SW 1271 (cell line): ENCODE results near the gene C13orf46.

Source experiments
- DNase-seq, 2 experiments: peaks; one replicate each; lab custom pipeline; 2025; lab: John Stamatoyannopoulos, UW

The C13orf46 gene

DNA sequence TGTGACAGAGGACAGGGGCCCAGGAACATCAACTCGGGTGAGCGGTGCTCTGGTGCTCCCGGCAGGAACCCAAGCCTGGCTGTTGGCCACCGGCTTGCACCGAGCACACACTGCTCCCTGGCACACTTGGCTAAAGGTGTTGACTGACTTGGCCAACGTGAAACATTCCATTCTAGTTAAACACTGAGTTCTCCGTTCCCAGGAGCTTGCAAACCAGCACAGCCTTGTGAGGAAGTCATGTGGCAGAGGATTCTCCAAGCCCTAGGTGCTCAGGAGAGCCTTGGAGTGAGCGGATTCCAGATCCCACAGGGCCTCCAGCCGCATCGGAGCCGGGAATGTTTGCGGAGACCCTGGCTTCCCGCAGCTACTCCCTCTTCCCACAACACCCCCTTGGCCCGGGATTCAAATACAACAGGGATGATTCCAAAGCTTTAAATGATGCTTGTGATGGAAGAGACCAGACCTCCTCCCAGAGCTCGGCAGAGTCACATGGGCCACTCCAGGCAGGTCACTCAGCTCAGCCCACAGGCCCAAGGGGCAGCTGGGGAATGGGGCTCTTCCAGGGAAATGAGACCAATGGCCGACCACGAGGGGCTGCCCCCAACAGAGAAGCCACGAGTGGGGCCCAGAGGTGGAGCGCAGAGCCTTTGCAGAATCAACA, 2.9 kb downstream of the C13orf46 start:
- no peak for DNase-seq

DNA sequence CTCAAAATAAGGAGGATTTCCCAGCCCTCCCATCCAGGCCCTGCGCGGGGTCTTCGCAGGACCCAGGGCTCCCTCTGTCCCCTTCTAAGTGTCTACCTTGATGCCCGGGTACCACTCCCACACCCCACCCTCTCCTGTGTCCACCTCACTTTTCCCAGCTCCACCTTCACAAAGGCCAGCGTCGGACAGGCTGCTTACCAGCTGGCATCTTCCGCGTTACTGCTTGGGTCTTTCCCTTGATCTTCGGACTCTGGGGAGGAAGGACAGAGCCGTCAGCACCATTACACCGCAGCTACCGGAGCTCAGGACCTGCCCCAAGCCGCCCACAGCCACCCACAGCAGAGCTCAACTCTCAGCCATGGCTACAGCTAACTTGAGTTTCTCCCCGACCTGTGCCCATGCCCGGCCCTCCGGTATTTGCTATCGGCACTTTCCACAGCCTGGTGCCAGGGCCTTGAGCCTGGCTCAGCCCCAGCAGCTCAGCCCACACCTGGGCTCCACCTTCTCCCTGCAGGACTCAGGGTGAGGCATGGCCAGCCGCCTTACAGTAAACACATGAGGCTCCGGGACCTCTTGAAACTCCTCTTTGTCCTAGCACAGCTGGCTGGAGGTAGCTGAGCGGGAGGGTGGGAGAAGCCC, 3.8 kb downstream of the C13orf46 start:
- DNase-seq = no peak

DNA sequence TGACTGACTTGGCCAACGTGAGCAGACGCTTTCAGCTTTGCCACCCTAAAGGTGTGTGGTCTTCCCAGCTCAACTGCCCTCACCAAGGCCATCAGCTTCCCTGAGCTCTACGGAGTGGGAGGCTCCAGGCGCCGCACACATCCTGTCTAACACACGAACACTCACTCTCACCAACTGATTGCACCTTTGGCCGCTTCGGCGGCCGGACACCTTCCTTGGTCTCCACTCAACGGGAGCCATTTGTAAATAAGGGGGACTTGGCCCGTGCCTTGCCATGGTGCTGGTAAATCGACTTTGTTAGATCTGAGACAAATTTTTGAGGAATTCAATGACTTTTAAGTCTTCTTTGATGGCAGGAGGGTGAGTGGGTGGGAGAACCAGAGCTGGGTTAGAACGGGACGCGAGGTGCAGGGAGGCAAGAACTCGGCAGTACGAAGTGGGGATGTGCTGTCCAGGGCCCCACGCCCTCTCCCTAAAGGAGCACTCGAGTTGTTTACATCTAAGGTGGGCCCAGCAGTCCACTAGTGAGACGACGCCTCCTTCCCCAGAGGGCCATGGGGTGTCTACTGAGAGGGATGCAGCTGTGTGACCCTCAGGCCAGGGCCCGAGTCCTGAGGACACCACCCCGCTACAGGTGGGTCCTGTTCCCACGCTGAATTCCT, 4.4 kb downstream of the C13orf46 start:
- no peak for DNase-seq

DNA sequence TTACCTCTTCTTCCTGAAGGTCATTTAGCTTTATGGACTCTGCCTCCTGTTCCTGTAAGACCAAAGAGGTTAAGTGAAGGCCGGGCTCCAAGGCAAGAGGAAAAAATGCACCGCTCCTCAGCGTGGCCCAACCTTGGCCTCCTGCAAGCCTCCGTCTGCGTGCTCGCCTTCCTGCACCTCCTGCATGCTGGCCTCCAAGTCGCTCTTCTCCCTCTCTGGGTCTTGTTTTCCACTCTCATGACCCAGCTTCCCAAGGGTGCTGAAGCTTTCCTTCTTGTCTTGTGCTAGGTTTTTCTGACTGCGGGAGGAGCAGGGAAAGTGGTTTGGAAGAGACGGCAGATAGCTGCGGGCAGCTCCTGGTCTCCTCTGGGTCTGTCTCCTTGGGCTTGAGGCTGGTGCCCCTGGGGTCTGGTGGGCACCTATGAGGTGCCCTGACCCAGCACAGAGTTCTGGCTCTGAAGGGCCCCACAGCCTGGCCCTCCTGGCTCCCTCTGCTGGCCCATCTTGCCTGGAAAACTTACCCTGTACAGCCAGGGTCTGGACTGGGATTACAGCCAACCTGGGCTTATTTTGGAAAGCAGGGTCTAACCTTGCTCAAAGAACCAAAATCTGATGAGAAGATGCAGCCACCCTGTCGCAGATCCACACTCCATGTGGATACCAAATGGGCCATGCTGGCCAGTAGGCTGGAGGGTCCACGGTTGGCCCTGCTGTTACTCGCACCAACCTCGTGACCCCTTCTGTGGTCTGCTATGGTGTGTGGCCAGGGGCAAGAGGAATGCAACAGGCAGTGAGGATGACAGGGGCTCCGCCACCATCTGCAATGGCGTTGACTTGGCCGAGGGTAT, 5.2 kb downstream of the C13orf46 start:
- DNase-seq = no peak

DNA sequence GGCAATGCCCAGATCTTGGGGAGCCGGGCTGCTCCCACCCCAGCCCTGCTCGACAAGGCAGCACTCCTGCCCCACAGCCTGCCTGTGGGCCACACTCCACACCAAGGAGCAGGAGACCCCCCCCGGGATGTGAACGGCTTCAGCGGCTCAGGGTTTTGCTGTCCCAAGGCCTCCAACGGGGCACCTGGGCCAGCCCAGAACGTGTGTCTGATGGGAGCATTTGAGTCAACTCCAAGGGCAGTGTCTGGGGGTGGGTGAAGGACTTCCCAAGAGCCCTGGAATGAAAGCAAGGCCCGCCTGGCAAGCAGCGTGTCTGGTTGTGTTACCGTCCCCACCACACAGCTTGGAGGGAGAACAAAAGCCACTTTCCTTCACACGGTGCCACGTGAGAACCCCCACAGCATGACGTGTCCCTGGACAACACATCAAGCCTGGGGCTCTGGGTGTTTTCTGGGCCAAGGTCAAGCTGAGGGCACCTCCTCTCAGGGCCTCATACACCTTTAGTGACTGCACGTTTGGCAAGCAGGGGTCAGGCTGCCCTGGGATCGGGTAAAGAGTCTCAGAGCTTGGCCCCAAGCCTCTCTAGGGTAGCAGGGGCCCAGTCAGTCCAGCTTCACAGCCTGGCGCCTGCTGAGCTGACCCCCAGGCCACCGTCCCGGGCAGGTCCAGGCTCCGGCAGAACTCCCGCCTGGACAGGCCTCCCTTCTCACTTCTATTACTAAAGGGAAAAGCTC, 6.0 kb downstream of the C13orf46 start:
- DNase-seq = no peak

DNA sequence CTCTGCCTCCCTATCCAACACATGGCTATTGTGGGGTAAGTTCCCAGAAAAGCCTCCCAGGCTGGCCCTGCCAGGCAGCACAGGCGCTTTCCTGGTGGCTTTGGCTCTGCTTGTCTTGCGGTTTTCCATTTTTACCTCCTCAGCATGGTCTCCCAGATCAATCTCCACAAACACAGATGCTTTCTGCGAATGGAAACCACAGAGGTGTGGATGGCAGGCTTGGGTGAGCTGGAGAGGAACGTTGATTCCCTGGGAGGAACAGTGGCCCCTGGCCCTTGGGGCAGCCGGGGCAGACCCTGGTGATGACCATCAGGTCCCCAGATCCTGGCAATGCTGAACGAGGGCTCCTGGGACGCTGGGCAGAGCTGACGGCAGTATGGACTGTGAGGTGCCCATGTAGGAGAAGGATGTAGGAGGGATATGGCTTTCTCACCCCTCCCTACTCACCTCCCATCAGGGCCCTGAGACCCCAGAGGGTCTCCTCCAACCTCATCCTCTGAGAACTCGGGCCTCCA, 6.6 kb downstream of the C13orf46 start:
- DNase-seq = no peak

DNA sequence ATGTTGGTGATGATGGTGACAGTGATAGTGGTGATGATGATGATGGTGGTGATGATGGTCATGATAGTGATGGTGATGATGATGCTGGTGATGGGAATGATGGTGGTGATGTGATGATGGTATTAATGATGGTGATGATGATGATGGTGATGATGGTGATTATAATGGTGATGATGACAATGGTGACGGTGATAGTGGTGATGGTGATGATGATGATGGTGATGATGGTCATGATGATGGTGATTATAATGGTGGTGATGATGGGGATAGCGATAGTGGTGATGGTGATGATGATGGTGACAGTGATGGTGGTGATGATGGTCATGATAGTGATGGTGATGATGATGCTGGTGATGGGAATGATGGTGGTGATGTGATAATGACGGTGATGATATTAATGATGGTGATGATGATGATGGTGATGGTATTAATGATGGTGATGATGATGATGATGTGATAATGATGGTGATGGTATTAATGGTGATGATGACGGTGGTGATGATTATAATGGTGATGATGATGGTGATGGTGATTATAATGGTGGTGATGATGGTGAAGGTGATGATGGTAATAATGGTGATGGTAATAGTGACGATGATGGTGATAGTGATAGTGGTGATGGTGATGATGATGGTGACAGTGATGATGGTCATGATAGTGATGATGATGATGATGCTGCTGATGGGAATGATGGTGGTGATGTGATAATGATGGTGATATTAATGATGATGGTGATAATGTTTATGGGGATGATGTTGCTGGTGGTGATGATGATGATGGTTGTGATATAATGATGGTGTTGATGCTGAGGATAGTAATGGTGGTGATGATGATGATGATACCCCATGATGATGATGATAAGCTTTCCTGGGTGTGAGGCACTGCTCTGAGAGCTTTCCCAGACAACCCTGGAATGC, 7.7 kb downstream of the C13orf46 start:
- DNase-seq = no peak

DNA sequence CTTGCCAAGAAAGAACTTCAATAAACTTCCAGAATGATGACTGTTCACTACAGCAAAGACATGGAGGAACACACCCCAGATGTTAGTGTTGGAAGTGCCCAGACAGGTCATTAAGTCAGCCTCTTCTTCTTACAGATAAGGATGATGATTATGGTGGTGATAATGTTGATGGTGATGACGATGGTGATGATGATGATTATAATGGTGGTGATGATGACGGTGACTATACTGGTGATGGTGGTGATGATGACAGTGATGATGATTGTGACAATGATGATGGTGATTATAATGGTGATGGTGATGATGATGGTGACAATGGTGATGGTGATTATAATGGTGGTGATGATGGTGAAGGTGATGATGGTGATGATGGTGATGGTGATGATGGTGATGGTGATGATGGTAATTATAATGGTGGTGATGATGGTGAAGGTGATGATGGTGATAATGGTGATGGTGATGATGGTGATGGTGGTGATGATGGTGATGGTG, 8.4 kb downstream of the C13orf46 start:
- DNase-seq = no peak

DNA sequence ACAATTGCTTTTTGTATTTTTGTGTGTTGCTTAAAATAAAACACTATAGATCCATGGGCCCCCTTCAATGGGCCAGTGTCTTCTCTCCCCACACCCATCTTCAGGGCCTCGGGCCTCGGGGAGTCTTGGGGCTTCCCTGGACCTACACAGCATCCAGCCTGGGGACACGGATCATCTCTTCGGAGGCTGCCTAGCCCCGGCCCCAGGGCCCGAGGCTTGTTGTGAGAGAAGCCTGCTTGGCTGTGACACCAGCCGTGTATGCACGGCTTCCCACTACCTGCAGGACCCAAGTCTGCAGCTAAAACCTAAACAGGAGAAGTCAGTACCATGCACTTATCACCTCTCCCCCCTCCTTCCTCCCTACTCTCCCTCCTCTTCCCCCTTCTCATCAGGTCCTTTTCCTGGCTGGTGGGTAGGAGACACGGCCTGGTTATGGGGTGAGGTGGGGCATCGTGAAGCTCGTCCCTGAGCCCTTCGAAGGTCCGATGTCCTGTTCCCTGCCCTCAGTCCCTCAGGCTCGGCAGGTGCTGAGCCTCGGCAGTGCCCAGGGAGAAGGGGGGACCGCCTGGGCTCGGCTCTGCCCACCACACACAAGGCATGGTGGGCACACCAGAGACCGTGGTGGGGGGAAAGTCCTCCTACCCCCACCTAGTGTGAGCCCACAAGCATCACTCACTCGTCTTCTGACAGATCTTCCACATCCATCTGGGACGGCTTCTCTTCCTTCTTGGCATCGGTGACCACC, 9.5 kb downstream of the C13orf46 start:
- no peak for DNase-seq

DNA sequence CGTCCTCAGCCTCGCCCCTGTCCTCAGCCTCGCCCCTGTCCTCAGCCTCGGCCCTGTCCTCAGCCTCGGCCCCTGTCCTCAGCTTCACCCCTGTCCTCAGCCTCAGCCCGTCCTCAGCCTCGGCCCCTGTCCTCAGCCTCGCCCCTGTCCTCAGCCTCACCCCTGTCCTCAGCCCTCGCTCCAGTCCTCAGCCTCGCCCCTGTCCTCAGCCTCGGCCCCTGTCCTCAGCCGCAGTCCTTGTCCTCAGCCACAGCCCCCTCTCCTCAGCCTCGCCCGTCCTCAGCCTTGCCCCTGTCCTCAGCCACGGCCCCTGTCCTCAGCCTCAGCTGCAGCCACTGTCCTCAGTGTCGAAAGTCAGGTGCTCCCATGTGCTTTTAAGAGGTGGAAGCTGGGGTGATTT, 10.5 kb downstream of the C13orf46 start:
- no peak for DNase-seq

DNA sequence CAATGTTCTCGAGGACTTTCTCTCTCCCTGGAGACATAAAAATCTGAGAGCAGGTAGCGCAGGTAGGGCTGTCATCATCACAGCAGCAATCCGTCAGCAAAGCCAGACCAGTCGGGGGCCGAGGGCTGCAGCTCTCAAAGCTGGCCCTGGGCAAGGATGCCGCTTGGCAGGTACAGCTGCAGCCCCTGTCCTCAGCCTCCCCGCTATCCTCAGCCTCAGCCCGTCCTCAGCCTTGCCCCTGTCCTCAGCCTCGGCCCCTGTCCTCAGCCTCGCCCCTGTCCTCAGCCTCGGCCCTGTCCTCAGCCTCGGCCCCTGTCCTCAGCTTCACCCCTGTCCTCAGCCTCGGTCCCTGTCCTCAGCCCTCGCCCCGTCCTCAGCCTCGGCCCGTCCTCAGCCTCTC, 10.9 kb downstream of the C13orf46 start:
- DNase-seq = no peak

DNA sequence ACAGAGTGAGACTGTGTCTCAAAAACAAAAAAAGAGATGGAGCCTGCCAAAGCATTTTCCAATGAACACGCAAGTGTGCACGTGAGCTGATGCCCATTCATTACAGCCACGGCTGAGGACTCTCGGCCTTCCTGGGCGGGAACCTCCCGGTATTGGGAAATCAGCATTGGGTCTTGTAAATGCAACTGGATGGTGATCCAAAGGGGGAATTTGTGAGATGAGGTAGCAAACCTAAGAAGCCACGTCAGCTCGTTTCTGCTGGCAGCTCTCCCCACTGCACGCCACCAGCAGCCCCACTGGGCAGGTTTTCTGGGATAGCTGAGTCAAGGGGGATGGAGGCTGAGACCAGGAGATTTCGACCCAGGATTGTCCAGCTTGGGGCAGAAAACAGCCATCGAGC, 11.5 kb downstream of the C13orf46 start:
- DNase-seq = no peak

DNA sequence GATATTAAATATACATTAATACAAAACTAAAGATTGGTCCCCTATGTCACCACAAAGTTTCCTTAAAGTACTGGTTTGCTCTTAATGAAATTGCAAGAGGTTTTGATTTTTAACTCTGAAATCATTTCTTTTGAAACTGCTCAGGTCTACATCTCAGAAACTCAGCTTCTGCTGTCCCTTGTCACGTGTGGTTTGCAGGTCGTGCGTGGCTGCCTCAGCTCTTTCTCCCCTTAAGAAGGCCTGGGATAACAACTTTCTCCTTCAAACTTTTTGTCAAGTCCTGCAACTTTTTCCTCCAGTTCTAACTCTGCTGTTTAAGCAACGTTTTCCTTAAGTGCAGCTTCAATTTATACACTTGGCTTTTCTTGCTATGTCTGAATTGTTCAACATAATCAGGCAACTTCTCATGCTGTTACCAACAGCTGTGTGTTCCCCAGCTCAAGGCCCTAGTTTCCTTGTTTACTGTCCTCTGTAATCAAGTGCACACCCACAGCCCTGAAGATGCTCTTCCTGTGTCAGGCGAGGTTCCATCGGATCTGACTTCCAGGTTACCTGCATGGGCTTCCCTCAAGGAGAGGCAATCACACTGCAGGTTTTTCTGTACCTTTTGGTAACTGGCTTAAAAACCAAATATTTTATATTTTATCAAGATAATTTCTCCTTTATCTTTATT, 13.5 kb downstream of the C13orf46 start:
- no peak for DNase-seq

DNA sequence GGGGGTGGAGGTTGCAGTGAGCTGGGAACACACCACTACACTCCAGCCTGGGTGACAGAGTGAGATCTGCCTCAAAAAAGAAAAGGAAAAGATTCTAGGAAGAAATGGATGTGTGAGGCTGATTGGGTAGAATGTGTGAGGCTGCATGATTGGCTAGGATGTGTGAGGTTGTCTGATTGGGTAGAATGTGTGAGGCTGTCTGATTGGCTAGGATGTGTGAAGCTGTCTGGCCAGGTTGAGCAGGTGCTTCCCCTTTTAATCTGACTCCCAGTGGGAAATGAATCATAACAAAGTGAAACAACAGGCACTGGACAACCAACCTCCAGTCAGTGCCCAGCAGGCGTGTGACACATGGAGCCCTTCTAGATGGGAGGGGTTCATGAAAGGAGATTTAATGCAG, 14.7 kb downstream of the C13orf46 start:
- DNase-seq = no peak

DNA sequence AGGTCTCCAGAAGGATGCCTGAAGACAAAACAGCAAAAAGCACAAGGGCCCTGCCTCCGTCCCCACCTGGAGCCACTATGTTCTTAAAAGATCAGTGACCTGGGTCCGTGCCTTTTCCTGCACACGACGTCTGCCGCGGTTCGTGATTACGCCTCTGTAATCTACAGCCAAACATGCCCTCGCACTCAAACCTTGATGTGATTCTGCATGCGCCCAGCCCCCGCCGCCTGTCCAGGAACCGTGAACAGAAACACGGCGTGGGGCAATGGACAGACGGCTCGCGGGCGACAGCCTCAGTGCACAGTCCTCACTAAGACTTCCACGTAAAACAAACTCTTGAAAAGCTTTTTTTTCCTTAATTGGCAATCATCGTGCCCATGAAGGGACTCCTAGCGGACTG, 15.5 kb downstream of the C13orf46 start:
- DNase-seq = no peak

DNA sequence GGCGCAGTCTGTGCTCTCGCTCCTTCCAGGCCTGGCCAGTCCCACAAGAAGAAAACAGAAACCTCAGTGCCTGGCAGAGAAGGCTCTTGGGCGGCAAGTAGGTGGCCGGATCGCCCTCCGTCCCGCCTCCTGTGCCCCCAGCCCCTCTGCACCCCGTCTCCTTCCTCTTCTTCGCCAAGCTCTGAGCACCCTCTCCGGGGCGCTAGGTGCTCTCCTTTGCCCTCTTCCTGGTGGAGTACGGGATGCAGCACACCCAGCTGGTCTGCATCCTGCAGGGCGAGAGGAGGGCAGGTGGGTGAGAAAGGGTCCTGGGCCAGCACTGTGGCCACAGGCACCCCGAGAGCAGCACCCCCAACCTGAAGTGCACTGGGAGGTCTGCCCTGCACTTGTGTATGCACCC, 17.3 kb downstream of the C13orf46 start:
- DNase-seq = no peak

DNA sequence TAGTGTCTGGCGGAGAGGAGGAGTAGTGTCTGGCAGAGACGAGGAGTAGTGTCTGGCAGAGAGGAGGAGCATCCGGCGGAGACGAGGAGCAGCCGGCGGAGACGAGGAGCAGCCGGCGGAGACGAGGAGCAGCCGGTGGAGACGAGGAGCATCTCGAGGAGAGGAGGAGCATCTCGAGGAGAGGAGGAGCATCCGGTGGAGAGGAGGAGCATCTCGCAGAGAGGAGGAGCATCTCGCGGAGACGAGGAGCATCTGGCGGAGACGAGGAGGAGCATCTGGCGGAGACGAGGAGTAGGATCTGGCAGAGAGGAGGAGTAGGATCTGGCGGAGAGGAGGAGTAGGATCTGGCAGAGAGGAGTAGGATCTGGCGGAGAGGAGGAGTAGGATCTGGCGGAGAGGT, 18.2 kb downstream of the C13orf46 start:
- no peak for DNase-seq

DNA sequence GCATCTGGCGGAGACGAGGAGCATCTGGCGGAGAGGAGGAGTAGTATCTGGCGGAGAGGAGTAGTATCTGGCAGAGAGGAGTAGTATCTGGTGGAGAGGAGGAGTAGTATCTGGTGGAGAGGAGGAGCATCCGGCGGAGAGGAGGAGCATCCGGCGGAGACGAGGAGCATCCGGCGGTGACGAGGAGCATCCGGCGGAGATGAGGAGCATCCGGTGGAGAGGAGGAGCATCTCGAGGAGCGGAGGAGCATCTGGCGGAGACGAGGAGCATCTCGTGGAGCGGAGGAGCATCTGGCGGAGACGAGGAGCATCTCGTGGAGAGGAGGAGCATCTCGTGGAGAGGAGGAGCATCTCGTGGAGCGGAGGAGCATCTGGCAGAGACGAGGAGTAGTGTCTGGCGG, 18.6 kb downstream of the C13orf46 start:
- DNase-seq = no peak
